OCI-LY1 (cell line): ENCODE results near the gene RETSAT.

ENCODE experiments used
- CTCF ChIP-seq: fragments of 200-600 bp; sonication (generic), shearing (Covaris generic); IDR thresholded peaks from 2 replicates; pipeline ENCODE4 v1.5.1; 2017; ENCODE audit warnings: mild to moderate bottlenecking, antibody characterized with exemption, low read length, moderate library complexity, mixed read lengths
- EZH2 ChIP-seq: fragments of 200-600 bp; sonication (generic), shearing (Covaris generic); IDR thresholded peaks from 2 replicates; pipeline ENCODE4 v1.8.0; 2017; ENCODE audit warnings: borderline replicate concordance, mixed run types, mild to moderate bottlenecking, antibody characterized with exemption, low read length, moderate library complexity, mixed read lengths

DNA sequence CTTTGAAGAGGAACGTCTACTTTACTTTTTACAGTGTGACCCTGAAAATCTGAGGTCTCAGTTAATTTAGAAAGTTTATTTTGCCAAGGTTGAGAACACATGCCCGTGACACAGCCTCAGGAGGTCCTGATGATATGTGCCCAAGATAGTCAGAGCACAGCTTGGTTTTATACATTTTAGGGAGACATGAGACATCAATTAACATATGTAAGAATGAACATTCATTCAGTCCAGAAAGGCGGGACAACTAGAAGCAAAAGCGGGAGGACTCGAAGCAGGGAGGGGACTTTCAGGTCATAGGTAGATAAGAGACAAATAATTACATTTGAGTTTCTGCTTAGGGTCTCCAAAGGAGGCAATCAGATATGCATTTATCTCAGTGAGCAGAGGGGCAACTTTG lies 23.9 kb upstream of the RETSAT start:
- no peak for TF ChIP-seq CTCF
- TF ChIP-seq EZH2 = no peak
